ENCODE results near the gene RTBDN.
"Not testable (repeated sequence)": the region's sequence is repeated elsewhere in the genome, so short reads cannot be mapped to it uniquely, and the experiment has no call there.

The RTBDN gene

DNA sequence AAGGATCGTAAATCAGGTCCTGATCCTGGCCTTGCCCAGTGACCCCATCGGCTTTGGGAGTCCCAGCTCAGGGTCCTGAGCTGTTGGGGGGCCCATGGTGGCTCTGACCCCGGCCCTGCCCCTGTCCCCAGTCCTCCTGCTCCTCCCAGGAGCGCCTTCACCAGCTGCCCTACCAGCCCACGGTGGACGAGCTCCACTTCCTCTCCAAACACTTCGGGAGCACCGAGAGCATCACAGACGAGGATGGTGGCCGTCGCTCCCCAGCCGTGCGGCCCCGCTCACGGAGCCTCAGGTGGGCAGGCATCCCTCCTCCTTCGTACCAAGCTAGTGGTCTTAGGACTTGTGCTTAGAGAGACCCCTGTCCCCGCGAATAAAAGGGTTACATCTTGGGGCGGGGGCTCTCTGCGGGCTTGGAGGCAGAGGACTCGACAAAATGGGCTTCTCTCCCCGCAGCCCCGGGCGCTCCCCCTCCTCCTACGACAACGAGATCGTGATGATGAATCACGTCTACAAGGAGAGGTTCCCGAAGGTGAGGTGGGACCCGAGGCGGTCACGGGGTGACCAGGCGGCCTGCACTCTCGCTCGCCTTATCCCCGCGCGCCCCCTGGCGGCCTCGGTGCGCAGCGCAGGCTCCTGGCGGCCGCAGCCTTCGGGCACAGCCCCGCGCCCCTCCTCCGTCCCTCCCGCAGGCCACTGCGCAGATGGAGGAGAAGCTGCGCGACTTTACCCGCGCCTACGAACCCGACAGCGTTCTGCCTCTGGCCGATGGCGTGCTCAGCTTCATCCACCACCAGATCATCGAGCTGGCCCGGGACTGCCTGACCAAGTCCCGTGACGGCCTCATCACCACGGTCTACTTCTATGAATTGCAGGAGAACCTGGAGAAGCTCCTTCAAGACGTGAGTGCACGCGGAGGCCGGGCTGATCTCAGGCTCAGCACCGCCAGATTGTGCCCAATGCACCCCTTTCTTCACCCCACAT lies 13.1 kb upstream of the RTBDN start:
- DNase-seq, result peak; percentile 28

DNA sequence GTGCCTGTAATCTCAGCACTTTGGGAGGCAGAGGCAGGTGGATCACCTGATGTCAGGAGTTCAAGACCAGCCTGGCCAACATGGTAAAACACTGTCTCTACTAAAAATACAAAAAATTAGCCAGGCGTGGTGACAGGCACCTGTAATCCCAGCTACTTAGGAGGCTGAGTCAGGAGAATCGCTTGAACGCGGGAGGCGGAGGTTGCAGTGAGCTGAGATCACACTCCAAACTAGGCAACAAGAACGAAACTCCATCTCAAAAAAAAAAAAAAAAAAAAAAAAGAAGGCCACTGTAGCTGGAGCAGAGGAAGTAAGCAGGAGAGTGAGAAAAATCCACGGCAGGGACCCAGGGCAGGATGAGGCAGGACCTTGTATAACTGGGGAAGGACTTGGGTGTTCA lies 12.2 kb upstream of the RTBDN start:
- not testable (repeated sequence) for DNase-seq

DNA sequence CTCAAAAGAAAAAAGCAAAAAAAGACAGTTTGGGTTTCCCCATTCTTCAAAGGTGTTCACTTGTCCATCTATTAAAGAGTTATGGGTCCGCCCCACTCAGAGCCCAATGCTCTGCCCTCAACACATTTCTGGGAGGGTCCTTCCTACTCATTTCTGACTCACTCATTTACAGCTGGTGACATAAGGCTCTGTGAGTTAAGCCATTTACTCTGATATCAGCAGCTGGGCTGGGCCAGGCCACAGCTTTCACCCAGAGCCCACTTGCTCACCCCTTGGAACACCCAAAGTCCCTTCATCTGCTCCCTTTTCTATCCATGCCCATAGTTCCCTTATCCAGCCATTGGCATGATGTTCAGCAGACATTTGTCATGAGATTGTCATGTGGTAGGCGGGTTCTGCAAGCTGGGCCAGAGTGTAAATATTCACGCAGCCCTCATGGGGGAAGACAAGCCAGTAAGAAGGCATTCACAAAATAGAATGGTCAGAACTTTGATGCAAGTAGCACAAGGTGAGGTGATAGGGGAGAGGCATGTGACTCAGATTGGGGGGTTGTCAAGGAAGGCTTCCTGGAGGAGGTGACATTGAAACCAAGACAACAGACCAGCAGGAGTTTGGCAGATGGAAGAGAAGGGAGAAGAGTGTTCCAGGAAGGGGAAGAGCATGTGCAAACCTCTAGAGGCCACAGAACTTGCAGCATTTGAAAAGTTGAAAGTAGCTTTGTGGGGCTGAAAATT lies 9.8 kb upstream of the RTBDN start:
- no peak for DNase-seq

DNA sequence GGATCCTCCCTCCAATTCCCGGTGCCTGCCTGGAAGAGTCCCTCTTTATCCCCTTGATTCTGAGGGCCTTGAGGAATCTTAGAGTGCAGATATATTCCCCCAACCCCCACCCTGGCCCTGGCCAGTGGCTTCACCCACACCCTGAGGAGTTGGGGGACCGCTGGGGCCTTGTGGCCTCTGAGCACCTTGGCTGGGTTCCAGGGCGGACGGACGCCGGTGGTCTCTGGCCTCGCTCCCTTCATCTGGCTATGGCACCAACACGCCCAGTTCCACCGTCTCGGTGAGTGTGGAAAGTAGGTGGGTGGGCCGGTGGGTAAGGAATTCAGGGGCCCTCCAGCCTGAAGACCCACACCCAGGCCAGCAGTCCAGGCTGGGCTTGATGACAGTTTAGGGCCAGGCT lies 8.9 kb upstream of the RTBDN start:
- no peak for DNase-seq

DNA sequence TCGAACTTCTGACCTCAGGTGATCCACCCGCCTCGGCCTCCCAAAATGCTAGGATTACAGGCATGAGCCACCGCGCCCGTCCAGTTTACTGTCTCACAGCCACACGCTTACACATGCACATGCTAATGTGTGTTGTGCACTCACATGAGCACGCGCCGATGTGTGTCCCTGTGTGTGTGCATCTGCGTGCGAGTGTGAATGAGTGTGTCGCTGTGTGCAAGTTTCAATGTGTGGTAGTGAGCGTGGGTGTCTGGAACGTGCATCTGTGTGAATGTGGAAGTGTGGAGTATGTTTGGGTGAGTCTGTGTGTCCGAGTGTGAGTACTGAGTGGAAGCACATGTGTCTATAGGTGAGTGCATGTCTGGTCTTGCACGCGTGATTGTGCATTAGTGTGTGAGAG lies 8.1 kb upstream of the RTBDN start:
- no peak for DNase-seq

DNA sequence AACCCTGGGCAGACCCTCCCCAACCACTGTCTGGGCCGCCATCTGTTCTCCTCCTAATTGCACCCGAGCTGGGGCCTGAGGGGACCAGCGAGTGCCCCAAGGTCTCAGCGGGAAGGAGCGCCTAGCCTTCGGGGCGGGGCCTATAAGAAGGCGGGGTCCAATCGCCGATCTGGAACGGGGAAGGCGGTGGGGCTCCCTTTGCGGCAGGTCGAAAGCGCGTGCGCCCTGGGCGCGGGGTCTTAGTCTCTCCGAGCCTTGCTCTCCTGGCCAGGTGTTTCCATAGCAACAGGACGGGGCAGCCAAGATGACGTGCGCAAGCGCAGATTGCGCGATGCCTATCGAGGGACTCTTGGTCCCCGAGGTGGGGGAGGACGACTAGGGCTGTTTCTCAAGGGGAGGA lies 6.7 kb upstream of the RTBDN start:
- DNase-seq, result no peak

DNA sequence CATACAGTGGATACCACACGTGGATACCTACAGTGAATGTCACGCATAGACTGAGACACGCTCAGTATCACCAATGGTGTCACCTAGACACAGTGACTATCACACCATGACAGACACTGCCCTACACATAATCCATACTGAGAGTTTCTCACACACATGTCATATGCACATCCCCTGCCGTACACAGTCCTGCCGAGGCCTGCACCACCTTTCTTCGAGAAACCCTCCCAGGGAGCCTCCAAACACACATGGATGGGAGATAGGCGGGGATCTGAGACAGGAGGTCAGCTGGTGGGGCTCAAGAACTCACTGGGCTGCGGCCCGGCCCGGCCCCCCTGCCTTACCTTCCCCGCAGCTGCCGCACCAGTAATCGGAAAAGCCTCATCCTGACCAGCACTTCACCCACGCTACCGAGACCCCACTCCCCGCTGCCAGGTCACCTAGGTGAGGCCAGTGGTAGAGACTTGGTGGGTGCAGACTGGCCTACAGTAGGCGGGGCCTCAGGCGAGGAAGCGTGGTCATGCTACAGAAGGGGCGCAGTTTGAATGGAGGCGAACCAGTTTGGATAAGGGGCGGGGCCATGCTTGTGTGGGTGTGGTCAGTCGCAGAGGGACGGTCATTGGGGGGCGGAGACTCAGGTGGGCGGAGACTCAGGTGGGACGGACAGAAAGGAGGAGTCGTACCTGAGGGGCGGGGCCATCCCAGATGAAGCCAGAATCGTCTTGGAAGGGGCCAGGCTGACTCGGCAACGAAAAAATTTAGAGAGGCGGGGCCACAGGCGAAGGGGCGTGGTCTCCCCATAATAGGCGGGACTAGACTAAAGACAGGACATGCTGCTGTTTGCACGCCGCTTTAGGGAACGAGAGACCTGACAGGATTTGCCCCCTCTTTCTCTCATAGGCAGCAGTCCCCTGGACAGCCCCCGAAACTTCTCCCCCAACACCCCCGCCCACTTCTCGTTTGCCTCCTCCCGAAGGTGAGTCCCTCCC lies 6.0 kb upstream of the RTBDN start:
- DNase-seq, result no peak

DNA sequence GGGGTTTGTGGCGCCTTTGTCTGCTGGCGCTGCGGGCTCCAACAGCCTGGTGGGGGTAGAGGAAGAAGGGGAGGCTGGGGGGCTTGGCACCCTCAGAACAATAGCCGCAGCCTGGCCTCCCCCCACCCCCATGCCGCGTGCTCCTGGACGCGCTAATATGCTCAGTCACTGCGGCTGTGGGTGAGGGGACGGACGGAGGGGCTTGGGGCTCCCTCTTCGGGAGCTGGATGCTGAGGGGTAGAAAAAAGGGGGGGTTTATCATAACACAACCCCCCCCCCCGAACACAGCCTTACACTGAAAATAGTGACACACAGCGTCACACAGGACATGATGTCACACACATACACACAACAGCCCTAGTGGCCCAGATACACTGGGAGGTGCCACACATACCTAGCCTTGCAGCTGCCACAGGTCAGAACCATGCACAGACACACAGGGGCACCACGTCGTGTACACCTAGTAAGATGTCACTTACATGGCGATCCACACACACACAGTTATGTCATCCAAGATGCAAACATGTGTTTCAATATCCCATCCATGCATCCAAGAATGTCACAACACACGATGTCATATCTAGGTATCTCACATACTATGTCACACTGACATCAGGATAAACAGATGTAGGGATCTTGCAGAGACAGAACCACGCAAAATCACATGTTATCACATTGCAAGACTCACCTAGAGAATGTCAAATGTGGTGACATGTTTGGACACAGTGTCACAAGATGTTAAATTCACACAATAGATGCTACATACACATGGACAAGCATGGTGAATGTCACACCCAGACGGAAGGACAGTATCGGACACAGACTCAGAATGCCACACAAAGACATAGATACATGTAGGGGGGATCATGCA lies 4.7 kb upstream of the RTBDN start:
- peak; percentile 15 for DNase-seq

DNA sequence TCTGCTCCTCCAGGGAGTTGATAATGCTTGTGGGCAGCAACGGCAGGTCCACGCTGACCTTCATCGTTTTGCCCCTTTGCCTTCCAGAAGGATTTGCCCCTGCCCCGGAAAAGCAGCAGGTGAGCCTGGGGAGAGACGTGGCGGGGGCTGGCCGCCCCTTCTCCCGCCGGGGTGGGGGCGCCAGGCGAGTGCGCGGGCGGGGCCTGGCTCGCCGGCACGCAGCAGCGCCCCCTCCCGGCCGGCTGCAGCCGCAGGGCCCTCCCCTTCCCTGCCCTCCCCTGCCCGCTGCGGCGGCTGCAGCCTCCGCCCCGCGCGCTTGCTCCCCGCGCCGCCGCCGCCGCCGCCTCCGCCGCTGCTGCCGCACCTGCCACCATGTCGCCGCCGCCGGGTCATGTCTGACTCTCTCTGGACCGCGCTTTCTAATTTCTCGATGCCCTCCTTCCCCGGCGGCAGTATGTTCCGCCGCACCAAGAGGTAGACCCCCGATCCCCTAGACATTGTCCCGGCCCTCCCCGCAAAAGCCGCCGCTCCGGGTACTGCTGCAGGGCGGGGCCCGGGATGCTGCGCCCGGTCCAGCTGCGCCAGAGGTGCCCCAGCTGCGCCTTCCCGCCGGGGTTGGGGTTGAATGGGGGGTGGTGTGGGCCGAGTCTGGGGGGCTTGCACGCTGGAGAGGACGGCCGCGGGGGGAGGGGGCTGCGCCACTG lies 4.0 kb upstream of the RTBDN start, which contains the start of gene MAST1:
Gene MAST1, plus strand, starts transcription at position 334 of the 704 bp plus-strand sequence. Its CDS starts 58 bp downstream, at position 392.
- peak; percentile 5 for DNase-seq

DNA sequence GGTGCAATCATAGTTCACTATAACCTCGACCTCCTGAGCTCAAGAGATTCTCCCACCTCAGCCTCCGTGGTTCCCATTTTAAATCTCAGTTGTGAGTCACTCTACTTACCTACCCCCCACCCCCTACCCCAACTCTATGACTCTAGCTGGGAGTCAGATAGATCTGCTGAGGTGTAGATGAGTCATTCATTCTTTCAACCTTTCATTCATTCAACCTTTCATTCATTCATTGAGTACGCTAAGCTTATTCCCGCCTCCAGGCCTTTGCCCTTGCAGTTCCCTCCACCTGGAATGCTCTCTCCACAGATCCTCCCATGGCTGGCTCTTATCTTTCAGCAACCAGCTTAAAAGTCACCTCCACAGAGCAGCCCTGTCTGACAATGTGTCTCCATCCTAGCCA lies 2.8 kb upstream of the RTBDN start:
- DNase-seq, result no peak

DNA sequence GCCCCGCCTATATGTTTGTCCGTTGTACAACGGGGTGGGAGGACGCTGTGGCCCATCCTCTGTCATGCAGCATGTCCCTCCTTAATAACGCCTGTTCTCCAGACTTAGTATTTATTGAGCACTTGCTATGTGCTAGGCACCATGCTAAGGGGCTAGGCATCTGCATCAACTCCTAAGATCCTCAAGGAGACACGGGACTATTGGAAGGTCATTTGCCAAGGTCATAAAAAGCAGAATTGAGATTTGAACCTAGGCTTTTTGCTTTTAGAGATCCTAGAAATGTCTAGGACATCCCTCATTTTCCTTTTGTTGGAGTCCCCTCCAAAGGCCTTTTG lies 2.1 kb upstream of the RTBDN start:
- DNase-seq, result no peak

DNA sequence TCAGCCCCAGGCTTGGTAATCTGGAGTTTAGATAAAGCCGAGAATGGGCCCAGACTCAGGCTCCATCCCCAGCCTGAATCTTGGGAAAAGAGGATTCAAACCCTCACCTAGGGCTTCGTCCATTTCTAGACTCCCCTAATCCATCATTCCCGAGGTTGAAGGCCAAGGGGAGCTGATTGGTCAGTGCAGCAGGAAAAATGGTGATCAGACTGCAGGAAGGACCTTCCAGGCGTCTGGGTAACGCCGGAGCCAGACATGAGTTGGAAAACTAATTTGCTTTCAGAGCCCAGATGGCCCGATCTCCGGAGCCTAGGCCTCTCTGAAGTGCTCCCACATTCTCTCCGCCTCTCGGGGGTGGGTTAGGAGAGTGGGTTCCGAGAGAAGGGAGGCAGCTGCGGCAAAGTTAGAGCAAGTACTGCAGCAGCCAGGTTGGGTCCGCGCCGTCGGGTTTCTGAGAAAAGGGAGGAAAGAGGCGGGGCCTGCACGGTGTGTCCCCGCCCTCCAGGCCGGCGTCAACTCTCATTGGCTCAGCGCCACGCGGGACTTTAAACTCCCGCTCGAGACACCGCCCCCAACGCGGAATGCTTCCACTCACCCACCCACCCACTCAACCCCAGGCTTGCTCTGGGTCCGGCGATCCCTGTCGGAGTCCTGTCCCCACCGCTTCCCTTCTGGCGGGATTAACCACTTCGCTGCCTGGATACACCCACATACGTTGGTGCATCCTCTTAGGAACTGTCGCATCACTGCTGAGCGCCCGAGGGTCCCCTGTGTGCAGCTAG lies 788 bp upstream of the RTBDN start:
- DNase-seq, result no peak

DNA sequence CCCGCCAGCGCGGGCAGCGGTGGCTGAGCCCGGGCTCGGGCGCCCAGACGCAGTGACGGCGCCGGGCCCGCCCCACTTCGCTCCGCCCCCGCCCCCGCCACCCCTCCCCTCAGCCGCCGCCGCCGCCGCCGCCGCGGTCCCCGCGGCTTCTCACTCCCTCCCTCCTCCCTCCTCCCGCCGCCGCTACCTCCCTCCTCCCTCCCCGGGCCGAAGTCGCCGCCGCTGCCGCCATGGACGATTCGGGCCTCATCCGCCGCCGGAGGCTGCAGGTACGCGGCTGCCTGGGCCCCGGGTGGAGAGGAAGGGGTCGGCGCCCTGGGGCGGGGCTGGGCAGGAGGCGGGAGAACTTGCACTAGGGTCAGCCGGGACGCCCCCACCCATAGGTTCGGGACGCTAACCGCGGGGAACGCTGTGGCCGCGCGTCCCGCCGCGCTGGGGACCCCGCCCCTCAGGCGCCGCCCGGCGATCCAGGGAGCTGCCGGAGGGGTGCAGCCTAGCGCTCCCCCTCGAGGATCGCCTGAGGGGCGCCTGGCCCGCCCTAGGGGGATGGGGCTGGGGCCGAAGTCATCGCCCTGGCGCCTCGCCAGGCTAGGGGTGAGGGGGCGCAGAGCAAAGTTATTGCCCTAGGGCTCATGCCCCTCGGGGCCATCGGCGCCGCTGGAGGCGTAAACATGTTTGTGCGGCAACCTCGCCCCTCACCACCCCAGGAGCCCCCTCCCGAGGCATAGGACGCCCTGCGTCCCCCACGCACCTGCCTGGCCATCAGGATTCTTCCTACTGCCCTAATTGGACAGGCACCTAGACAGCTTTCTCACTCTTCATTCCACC lies 427 bp downstream of the RTBDN start:
- DNase-seq, result no peak

DNA sequence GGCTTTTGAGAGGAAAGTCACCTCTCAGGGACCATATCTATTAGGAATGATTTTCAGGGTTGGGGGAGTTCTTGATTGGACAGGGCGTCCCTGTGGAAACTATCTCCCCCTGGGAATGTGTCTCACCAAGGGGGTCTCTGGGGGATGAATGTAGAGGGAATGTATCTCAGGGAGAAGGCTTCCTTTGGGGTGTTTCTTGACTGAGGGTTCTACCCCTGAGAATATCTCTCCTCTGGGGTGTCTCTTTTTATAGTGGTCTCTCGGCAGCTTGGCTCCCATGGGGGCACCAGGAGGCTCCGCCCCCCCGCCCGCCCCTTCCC lies 1.0 kb downstream of the RTBDN start:
- DNase-seq, result peak; percentile 45

DNA sequence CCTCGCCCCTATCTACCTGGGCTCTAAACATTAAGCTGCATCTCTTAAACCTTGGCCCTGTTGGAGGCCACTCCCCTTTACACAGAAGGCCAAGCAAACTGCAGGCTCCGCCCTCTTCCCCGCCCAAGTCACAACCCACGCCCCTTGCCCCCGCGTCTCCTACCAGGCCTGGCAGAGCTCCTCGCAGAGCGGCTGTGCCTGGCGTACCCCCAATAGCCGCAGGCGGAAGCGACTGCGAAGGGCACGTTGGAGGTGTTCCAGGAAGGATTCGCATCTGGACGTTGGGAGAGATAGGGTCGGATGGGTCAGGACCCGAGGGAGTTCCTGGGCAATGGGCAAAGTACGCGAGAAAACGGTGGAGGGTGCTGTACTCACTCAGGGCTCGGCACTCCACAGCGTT lies 5.9 kb downstream of the RTBDN start:
- peak; percentile 46 for DNase-seq

DNA sequence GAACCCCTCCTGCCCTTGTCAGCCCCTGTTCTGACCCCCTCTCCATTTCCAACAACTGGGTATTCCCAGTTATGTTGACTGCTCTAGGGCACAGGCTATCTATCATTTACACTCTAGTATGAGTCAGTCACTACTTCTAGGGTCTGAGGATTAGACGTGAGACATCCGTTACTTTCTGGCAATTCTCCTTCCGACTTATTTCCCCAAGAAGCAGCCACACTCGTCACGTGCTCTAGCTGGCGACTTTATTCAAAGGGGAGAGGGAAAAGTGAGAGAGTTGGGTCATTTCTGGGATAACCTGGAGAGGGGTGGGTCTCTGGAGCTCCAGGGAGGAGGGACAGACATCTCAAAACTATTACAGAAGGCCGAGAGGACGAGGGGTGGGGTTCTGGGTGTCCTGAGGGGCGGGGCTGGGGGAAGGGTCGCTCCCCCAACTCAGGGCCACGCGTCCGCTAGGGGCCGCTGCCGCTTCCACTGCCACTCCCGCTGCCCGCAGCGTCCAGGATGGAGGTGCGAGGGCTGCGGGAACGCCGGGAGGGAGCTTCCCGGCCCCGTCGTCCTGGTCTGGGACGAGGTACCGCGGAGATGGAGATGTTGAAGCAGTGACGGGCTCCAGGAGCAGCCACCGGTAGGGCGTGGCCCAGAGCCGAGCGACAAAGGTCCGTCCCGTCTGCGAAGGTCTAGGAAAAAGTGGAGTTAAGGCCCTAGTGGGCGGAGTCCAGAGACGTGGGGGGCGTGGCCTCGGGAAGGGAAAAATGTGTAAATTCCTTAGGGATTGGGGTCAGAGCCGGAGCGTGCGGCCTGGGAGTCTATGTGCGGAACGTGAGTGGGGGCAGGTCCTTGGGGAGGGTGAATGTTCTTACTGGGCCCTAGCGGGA lies 8.9 kb downstream of the RTBDN start:
- no peak for DNase-seq

DNA sequence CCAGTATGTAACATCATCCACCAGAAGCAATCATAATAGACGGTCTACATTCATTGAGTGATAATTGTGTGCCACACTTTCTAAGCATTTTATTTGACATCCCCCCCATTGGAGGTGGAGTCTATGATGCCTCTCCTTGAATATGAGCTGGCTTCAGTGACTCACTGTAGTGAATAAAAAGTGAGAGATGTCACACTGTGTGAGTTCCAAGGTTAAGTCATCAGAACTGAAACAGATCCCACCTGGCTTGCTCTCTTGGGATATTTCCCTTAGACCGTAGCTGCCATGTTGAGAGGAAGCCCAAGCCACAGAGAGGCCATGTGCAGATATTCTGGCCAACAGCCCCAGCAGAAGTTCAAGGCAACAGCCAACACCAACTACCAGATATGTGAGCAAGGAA lies 12.6 kb downstream of the RTBDN start:
- DNase-seq, result no peak

DNA sequence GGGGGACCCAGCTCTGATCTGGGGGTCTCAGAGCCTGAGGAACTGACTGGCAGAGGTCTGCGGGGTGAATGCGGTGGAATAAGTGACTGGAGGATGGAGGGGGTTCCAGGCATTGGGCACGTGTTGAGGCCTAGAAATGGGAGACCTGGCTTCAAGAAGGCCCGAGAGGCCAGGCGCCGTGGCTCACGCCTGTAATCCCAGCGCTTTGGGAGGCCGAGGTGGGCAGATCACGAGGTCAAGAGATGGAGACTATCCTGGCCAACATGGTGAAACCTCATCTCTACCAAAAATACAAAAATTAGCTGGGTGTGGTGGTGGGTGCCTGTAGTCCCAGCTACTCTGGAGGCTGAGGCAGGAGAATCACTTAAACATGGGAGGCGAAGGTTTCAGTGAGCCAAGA lies 16.6 kb downstream of the RTBDN start:
- DNase-seq, result not testable (repeated sequence)

DNA sequence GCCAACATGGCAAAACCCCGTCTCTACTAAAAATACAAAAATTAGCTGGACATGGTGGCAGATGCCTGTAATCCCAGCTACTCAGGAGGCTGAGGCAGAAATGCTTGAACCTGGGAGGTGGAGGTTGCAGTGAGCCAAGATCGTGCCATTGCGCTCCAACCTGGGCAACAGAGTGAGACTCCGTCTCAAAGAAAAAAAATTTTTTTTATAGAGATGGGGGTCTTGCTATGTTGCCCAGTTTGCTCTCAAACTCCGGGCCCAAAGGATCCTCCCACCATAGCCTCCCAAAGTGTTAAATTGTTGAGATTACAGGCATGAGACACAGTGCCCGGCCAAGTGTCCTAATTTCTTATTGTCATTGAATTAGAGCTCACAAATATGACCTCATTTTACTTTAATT lies 17.2 kb downstream of the RTBDN start:
- not testable (repeated sequence) for DNase-seq
